ENCODE data around the gene GFRA4.

Gene GFRA4

DNA sequence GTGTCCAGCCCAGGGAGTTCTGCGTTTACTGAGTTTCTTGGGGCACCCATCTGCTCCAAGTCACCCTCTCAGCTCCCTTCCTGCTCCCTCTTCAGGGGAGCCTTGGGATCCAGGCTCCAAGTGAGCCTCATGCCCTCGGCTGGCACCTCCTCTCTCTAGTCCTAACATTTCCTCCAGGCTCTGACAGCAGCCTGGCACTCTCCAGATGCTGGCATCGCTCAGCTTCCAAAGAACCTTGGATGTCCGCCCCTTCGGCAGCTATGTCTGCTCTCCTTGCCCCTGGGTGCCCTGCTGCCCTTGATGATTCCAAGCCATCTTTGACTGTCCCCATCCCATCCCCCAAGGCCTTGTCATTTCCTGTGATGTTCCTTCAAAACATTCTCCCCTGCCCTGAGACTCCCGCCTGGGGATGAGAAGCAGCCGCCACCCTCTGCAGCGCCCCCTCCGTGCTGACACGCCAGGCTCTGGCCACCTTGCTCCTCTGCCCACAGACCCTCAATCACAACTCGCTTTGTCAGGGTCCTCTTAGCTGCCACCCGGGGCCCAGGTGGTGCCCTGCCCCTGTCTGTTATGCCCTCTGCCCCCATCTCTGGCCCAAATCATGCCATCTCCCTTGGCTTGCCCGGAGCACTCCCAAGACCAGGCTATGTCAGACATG lies 6.6 kb upstream of the GFRA4 start:
- Histone ChIP-seq H3K4me3 (ENCODE audit: low read depth, low read length) (no peak overlapping the region), H3K27ac (ENCODE audit: extremely low read depth, low read depth, low read length) (no peak overlapping the region), H3K36me3 (ENCODE audit: control insufficient read depth in 2 of 2, insufficient read depth in 1 of 2, low read length in 2 of 2) (no peaks in the 10 kb centered on the region), H3K4me1 (ENCODE audit: control insufficient read depth, insufficient read depth, low read length) (peaks cover 5% of the 10 kb centered on the region; the same call in 1 of the 2 replicates), H3K9me3 (ENCODE audit: control insufficient read depth, insufficient read depth, low read depth, low read length) (no peaks in the 10 kb centered on the region)
- POLR2A ChIA-PET, result no interaction called here
- CTCF ChIA-PET, result interaction anchor here (1.3 to 4.1 kb wide), 3 partner anchors 41 to 106 kb away, joined by 3 to 30 read pairs (median 6); no protein-coding TSS in a partner anchor
- no peak for TF ChIP-seq ZNF292 (tag by site-specific recombination; IDR thresholded peaks at IDR 0.05; ENCODE audit: borderline replicate concordance, low read depth)
- no peak for TF ChIP-seq ZNF768 (tag by site-specific recombination; IDR thresholded peaks at IDR 0.05)
- TF ChIP-seq, protein P1, sequence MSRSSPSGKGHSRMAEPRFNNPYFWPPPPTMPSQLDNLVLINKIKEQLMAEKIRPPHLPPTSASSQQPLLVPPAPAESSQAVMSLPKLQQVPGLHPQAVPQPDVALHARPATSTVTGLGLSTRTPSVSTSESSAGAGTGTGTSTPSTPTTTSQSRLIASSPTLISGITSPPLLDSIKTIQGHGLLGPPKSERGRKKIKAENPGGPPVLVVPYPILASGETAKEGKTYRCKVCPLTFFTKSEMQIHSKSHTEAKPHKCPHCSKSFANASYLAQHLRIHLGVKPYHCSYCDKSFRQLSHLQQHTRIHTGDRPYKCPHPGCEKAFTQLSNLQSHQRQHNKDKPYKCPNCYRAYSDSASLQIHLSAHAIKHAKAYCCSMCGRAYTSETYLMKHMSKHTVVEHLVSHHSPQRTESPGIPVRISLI (tag by site-specific recombination; IDR thresholded peaks at IDR 0.05), result no peak
- TF ChIP-seq ZNF623 (tag by site-specific recombination; IDR thresholded peaks at IDR 0.05), result no peak
- no peak for TF ChIP-seq ZNF24 (tag by site-specific recombination; IDR thresholded peaks at IDR 0.05)
- no peak for TF ChIP-seq ZNF555 (tag by site-specific recombination; conservative IDR thresholded peaks at IDR 0.05)
- no peak for TF ChIP-seq ZNF157 (tag by site-specific recombination; IDR thresholded peaks at IDR 0.05)
- TF ChIP-seq ZNF488 (tag by site-specific recombination; IDR thresholded peaks at IDR 0.05), result no peak
- TF ChIP-seq ZNF239 (tag by site-specific recombination; IDR thresholded peaks at IDR 0.05), result no peak
- no peak for TF ChIP-seq KLF16 (tag by site-specific recombination; IDR thresholded peaks at IDR 0.05)
- no peak for TF ChIP-seq ZNF514 (tag by site-specific recombination; IDR thresholded peaks at IDR 0.05)
- TF ChIP-seq, protein P2, sequence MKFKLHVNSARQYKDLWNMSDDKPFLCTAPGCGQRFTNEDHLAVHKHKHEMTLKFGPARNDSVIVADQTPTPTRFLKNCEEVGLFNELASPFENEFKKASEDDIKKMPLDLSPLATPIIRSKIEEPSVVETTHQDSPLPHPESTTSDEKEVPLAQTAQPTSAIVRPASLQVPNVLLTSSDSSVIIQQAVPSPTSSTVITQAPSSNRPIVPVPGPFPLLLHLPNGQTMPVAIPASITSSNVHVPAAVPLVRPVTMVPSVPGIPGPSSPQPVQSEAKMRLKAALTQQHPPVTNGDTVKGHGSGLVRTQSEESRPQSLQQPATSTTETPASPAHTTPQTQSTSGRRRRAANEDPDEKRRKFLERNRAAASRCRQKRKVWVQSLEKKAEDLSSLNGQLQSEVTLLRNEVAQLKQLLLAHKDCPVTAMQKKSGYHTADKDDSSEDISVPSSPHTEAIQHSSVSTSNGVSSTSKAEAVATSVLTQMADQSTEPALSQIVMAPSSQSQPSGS (tag by site-specific recombination; IDR thresholded peaks at IDR 0.05; ENCODE audit: low read depth), result no peak
- TF ChIP-seq SETDB1 (IDR thresholded peaks at IDR 0.05; ENCODE audit: insufficient read length, low read length), result no peak

- no peaks in the 10 kb centered on the region for H3K9me3 ChIP-seq (ENCODE audit: control insufficient read depth, insufficient read depth, low read depth, low read length)
- no peak for TF ChIP-seq ZNF175 (tag by site-specific recombination; IDR thresholded peaks at IDR 0.05)
- peak; percentile 45; the same call in 1 of the 2 replicates for TF ChIP-seq RBAK (tag by site-specific recombination; IDR thresholded peaks at IDR 0.05)
- TF ChIP-seq, protein P3, sequence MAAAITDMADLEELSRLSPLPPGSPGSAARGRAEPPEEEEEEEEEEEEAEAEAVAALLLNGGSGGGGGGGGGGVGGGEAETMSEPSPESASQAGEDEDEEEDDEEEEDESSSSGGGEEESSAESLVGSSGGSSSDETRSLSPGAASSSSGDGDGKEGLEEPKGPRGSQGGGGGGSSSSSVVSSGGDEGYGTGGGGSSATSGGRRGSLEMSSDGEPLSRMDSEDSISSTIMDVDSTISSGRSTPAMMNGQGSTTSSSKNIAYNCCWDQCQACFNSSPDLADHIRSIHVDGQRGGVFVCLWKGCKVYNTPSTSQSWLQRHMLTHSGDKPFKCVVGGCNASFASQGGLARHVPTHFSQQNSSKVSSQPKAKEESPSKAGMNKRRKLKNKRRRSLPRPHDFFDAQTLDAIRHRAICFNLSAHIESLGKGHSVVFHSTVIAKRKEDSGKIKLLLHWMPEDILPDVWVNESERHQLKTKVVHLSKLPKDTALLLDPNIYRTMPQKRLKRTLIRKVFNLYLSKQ (tag by site-specific recombination; IDR thresholded peaks at IDR 0.05; ENCODE audit: borderline replicate concordance), result no peak
- no peak for TF ChIP-seq ZNF211 (tag by site-specific recombination; IDR thresholded peaks at IDR 0.05; ENCODE audit: low read depth)
- TF ChIP-seq ZNF2 (tag by site-specific recombination; IDR thresholded peaks at IDR 0.05), result no peak
- TF ChIP-seq ZNF391 (tag by site-specific recombination; IDR thresholded peaks at IDR 0.05; ENCODE audit: borderline replicate concordance, low read depth), result no peak
- H3K4me1 ChIP-seq (ENCODE audit: control insufficient read depth, insufficient read depth, low read length), result peaks cover 5% of the 10 kb centered on the region; the same call in 1 of the 2 replicates
- ChIA-PET POLR2A (no interaction called here), CTCF (interaction anchor here (2.3 to 3.4 kb wide), 2 partner anchors 9 to 43 kb away, joined by 9 to 12 read pairs; no protein-coding TSS in a partner anchor)
- no peak overlapping the region for H3K4me3 ChIP-seq (ENCODE audit: low read depth, low read length)
- H3K27ac ChIP-seq (ENCODE audit: extremely low read depth, low read depth, low read length), result no peak overlapping the region
- no peaks in the 10 kb centered on the region for H3K36me3 ChIP-seq (ENCODE audit: control insufficient read depth in 2 of 2, insufficient read depth in 1 of 2, low read length in 2 of 2)
Observed at GRCh38 chr20:3667434-3668037, 4.3 kb upstream of the GFRA4 start.
